Stomach (tissue), 4 donors: ENCODE results near the gene TSHZ2.

Experiments used
- EP300 ChIP-seq: sonication (generic); formaldehyde crosslinking; IDR thresholded peaks from one replicate; pipeline ENCODE4 v1.6.1; 2017; ENCODE audit warnings: antibody characterized with exemption
- POLR2AphosphoS5 ChIP-seq, 3 donors: sonication (generic); formaldehyde crosslinking; IDR thresholded peaks; one replicate each; pipeline ENCODE4 v1.6.1; 2016; ENCODE audit warnings: antibody characterized with exemption in 3 of 3

GRCh38 chr20:53255102-53255710 lies 283.0 kb downstream of the TSHZ2 start:
- TF ChIP-seq EP300 (no peak), POLR2AphosphoS5 (IDR thresholded peaks at IDR 0.05) (no peak)
